Spleen (tissue), 7 donors: ENCODE measurements around the gene FLNB.

Experiments used
- CTCF ChIP-seq, 11 experiments: fragments of 200-600 bp in 7 of 11; fragments of 450-650 bp in 4 of 11; sonication (generic) in 4 of 11; IDR thresholded peaks in 8 of 11; conservative IDR thresholded peaks in 3 of 11; 1 replicate in 7 of 11; 2 replicates in 4 of 11; pipeline versions ENCODE4 v1.4.0 to v1.8.0; 2016 to 2021; ENCODE audit warnings: antibody characterized with exemption in 11 of 11, inconsistent platforms in 4 of 11, mild to moderate bottlenecking in 1 of 11
- POLR2AphosphoS5 ChIP-seq, 3 donors: sonication (generic); formaldehyde crosslinking; IDR thresholded peaks; one replicate each; pipeline ENCODE4 v1.5.1; 2017; ENCODE audit warnings: antibody characterized with exemption in 3 of 3
- donor health status: DM: no; HTN: no; CAD: no; lungs with moderate emphysema.
- donor health status: DM: no; HTN: no; CAD: no.
- donor health status: DM: no; HTN: no; CAD: no.

DNA sequence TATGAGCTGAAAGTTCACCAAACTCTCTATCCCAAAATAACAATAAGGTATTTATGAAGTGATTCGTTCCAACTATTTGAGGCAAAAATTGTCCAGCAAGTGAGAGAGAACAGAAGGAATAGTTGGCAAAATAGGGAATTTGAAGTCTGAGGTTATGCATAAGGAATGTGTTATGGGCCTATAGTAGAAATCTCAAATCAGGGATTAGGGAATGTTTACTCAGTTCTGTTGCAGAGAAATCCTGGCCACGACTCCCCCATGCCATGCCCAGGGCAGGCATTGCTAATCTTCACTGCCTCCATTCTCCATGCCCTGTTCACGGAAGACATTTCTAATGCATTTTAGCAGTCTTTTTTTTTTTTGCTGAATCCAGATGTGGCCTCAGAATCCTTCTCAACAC lies 58.6 kb downstream of the FLNB start:
- TF ChIP-seq CTCF (IDR thresholded peaks at IDR 0.05 in 8 of 11, conservative IDR thresholded peaks at IDR 0.05 in 3 of 11) (no peak), POLR2AphosphoS5 (IDR thresholded peaks at IDR 0.05) (no peak)
